ENCODE measurements around the gene PARP6.

Gene PARP6

GRCh38 chr15:72230197-72231065, 41.9 kb downstream of the PARP6 start:
- Histone ChIP-seq H2AFZ (ENCODE audit: low read depth) (no peak overlapping the region), H3K4me1 (ENCODE audit: low read depth, poor library complexity, severe bottlenecking) (peaks cover 42% of the 10 kb centered on the region), H3K27me3 (ENCODE audit: insufficient read depth, low read depth) (no peaks in the 10 kb centered on the region), H3K27ac (peak overlapping the region; percentile 100), H3K79me2 (ENCODE audit: insufficient read depth, low read depth) (peaks cover 59% of the 10 kb centered on the region), H3K36me3 (ENCODE audit: insufficient read depth) (peaks cover 6% of the 10 kb centered on the region; the same call in 1 of the 2 replicates), H3K9ac (peak overlapping the region; percentile 98), H3K4me3 (IDR thresholded peaks at IDR 0.05; ENCODE audit: insufficient read depth, low read depth, low read length) (no peak overlapping the region), H4K20me1 (ENCODE audit: insufficient read depth) (peaks cover 20% of the 10 kb centered on the region), H3K4me2 (peak overlapping the region; percentile 98)
- no peak for TF ChIP-seq CTCF (conservative IDR thresholded peaks at IDR 0.05; ENCODE audit: low read depth, low read length)

- Histone ChIP-seq H3K4me3 (IDR thresholded peaks at IDR 0.05; ENCODE audit: insufficient read depth, low read depth, low read length) (no peak overlapping the region), H3K27me3 (ENCODE audit: insufficient read depth, low read depth) (no peaks in the 10 kb centered on the region), H3K27ac (peak overlapping the region; percentile 100), H3K4me2 (peak overlapping the region; percentile 98), H3K79me2 (ENCODE audit: insufficient read depth, low read depth) (peaks cover 64% of the 10 kb centered on the region), H3K9ac (peak overlapping the region; percentile 98), H3K36me3 (ENCODE audit: insufficient read depth) (peaks cover 11% of the 10 kb centered on the region; the same call in 1 of the 2 replicates), H4K20me1 (ENCODE audit: insufficient read depth) (peaks cover 23% of the 10 kb centered on the region), H3K4me1 (ENCODE audit: low read depth, poor library complexity, severe bottlenecking) (peaks cover 46% of the 10 kb centered on the region), H2AFZ (ENCODE audit: low read depth) (no peak overlapping the region)
- no peak for TF ChIP-seq CTCF (conservative IDR thresholded peaks at IDR 0.05; ENCODE audit: low read depth, low read length)
Measured at GRCh38 chr15:72229947-72230196, 42.5 kb downstream of the PARP6 start.

- H3K27me3 ChIP-seq (ENCODE audit: insufficient read depth, low read depth), result no peaks in the 10 kb centered on the region
- peak overlapping the region; percentile 48 for H3K4me3 ChIP-seq (IDR thresholded peaks at IDR 0.05; ENCODE audit: insufficient read depth, low read depth, low read length)
- TF ChIP-seq CTCF (conservative IDR thresholded peaks at IDR 0.05; ENCODE audit: low read depth, low read length), result no peak
- peaks cover 14% of the 10 kb centered on the region; the same call in 1 of the 2 replicates for H3K36me3 ChIP-seq (ENCODE audit: insufficient read depth)
- H3K4me1 ChIP-seq (ENCODE audit: low read depth, poor library complexity, severe bottlenecking), result peaks cover 50% of the 10 kb centered on the region
- H4K20me1 ChIP-seq (ENCODE audit: insufficient read depth), result peaks cover 26% of the 10 kb centered on the region
- H2AFZ ChIP-seq (ENCODE audit: low read depth), result no peak overlapping the region
- H3K79me2 ChIP-seq (ENCODE audit: insufficient read depth, low read depth), result peaks cover 70% of the 10 kb centered on the region
- H3K9ac ChIP-seq, result peak overlapping the region; percentile 98
- H3K27ac ChIP-seq, result peak overlapping the region; percentile 100
- H3K4me2 ChIP-seq, result peak overlapping the region; percentile 98
Measured at GRCh38 chr15:72229076-72229946, 43.0 kb downstream of the PARP6 start.

GRCh38 chr15:72227720-72228119, 44.6 kb downstream of the PARP6 start:
- Histone ChIP-seq H4K20me1 (ENCODE audit: insufficient read depth) (peaks cover 42% of the 10 kb centered on the region), H3K4me1 (ENCODE audit: low read depth, poor library complexity, severe bottlenecking) (peaks cover 62% of the 10 kb centered on the region), H3K9ac (peak overlapping the region; percentile 98)

More at GRCh38 chr15:72227720-72228119, 44.6 kb downstream of the PARP6 start:
- Histone ChIP-seq H3K4me2 (peak overlapping the region; percentile 98), H3K4me3 (IDR thresholded peaks at IDR 0.05; ENCODE audit: insufficient read depth, low read depth, low read length) (no peak overlapping the region), H3K27ac (peak overlapping the region; percentile 100), H3K27me3 (ENCODE audit: insufficient read depth, low read depth) (no peaks in the 10 kb centered on the region), H3K79me2 (ENCODE audit: insufficient read depth, low read depth) (peaks cover 83% of the 10 kb centered on the region), H3K36me3 (ENCODE audit: insufficient read depth) (peaks cover 16% of the 10 kb centered on the region; the same call in 1 of the 2 replicates), H2AFZ (ENCODE audit: low read depth) (no peak overlapping the region)
- no peak for TF ChIP-seq CTCF (conservative IDR thresholded peaks at IDR 0.05; ENCODE audit: low read depth, low read length)
